ENCODE measurements around the gene FBXL15. TPM values are rescaled to one million over a fixed set of nuclear protein-coding genes. Genes with fewer than 3 reads are reported as not detected.

FBXL15 gene
- total and polyA plus RNA-seq, 2 of the 13 experiments (the other 11 are each of a cell fraction or from before 2014, with no cell fraction given), result 4.3 to 8.3 TPM

DNA sequence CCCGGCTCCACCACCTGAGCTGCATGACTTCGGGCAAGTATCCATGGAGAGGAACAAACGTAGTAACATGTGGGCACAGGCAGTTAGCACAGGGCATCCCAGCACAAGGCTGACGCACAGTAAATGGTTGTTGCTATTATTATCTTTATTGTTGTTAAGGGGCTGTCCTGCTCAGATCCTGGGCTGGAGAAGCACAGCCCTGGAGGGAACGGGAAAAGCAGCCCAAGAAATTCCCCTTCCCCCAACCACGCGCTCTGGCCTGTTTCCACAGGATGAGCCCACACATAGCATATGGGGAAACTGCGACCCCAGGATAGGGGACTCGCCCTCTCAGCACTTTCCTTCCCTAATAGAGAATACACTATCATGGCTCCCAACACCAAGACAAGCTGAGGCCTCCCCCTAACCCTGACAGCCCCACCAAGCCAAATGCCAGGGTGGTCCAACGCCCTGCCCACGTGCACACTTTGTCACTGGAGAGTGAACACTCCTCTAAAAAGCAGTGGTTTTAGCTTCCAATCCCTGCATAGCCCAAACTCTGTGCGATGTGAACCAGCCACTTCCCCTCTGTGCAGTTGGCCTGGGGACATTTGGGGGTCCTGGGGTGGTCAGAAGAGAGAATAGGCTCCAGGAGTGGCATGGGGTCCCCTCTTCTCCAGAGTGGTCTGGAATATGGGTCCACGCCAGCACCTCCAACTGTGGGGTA is 13.1 kb upstream of the FBXL15 start:
- no peaks in the 10 kb centered on the region for H3K36me3 ChIP-seq (replicated peaks in 1 of 2; ENCODE audit: control insufficient read depth in 1 of 2, insufficient read depth in 2 of 2, low read length in 2 of 2)
- H3K9ac ChIP-seq (ENCODE audit: insufficient read depth, low read depth, low read length), result no peak overlapping the region
- H3K27me3 ChIP-seq (ENCODE audit: control insufficient read depth in 1 of 2, insufficient read depth in 2 of 2, low read length in 2 of 2), result peaks cover 22 to 58% of the 10 kb centered on the region in 2 experiments
- peaks cover 4% of the 10 kb centered on the region; the same call in 1 of the 2 replicates for H4K20me1 ChIP-seq (ENCODE audit: insufficient read depth, low read length)
- H2AFZ ChIP-seq (ENCODE audit: low read length), result no peak overlapping the region
- H3K4me1 ChIP-seq (ENCODE audit: insufficient read depth, low read length), result peaks cover 25% of the 10 kb centered on the region
- intact Hi-C loops (cut with micrococcal nuclease; ENCODE audit: unreplicated experiment) (no loop called here), in situ Hi-C loops (cut with HindIII; ENCODE audit: extremely low pct_ligation_motif_present, low pct_unique_long_range_greater_than_20kb) (loop anchor here (10.0 kb wide), 1 partner anchor 67 kb away; no protein-coding TSS in a partner anchor)
- no peak for DNase-seq (ENCODE audit: low spot score)
- no peak overlapping the region for H3K4me3 ChIP-seq (replicated peaks in 1 of 3; ENCODE audit: insufficient read depth in 1 of 3, low read depth in 2 of 3, low read length in 3 of 3)
- no peak overlapping the region for H3K27ac ChIP-seq (ENCODE audit: extremely low read length, insufficient read depth, low read length)
- no peak for ATAC-seq
- ChIA-PET CTCF (ENCODE audit: low intra/inter-chr PET ratio, low total read pairs) (no interaction called here), POLR2A (no interaction called here)
- no peak for TF ChIP-seq GZF1 (CRISPR knock-in tag; IDR thresholded peaks at IDR 0.05)
- no peak for TF ChIP-seq HMG20B (CRISPR knock-in tag; conservative IDR thresholded peaks at IDR 0.05)
- TF ChIP-seq NFRKB (IDR thresholded peaks at IDR 0.05), result no peak
- TF ChIP-seq MYPOP (CRISPR knock-in tag; IDR thresholded peaks at IDR 0.05), result no peak
- TF ChIP-seq ZNF614 (CRISPR knock-in tag; IDR thresholded peaks at IDR 0.05; ENCODE audit: borderline replicate concordance), result no peak
- TF ChIP-seq, protein P1, sequence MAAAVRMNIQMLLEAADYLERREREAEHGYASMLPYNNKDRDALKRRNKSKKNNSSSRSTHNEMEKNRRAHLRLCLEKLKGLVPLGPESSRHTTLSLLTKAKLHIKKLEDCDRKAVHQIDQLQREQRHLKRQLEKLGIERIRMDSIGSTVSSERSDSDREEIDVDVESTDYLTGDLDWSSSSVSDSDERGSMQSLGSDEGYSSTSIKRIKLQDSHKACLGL (CRISPR knock-in tag; IDR thresholded peaks at IDR 0.05), result no peak
- no peak for TF ChIP-seq ZNF263 (CRISPR knock-in tag; IDR thresholded peaks at IDR 0.05)
- TF ChIP-seq ZNF256 (CRISPR knock-in tag; conservative IDR thresholded peaks at IDR 0.05), result no peak
- no peak for TF ChIP-seq ZNF558 (CRISPR knock-in tag; IDR thresholded peaks at IDR 0.05; ENCODE audit: borderline replicate concordance)
- TF ChIP-seq TOE1 (CRISPR knock-in tag; IDR thresholded peaks at IDR 0.05), result no peak
- TF ChIP-seq SP5 (CRISPR knock-in tag; IDR thresholded peaks at IDR 0.05; ENCODE audit: borderline replicate concordance, low read depth), result no peak
- no peak for TF ChIP-seq RELA (CRISPR knock-in tag; IDR thresholded peaks at IDR 0.05)
- TF ChIP-seq GPN1 (CRISPR knock-in tag; IDR thresholded peaks at IDR 0.05; ENCODE audit: borderline replicate concordance), result no peak
- TF ChIP-seq ZFP41 (CRISPR knock-in tag; IDR thresholded peaks at IDR 0.05; ENCODE audit: borderline replicate concordance), result no peak
- no peaks in the 10 kb centered on the region for H3K79me2 ChIP-seq (ENCODE audit: insufficient read depth, low read length)
- 51% methylated on average over 12 of the region's 13 CpGs for WGBS (ENCODE audit: low lambda C conversion rate)
- FAIRE-seq, result no peak
- H3K4me2 ChIP-seq (ENCODE audit: low read depth, low read length), result no peak overlapping the region
- BruUV-seq (replicated peaks), result no TSS peak
- no peaks in the 10 kb centered on the region for H3K9me3 ChIP-seq (ENCODE audit: low read length)

Data from HepG2 (cell line).